HS-27A (cell line): ENCODE results near the gene CISD1.

Experiments
- DNase-seq: peaks from one replicate; pipeline ENCODE4 v3.0.0-alpha.2; 2012; ENCODE audit warnings: low read depth, missing footprints

Gene CISD1

DNA sequence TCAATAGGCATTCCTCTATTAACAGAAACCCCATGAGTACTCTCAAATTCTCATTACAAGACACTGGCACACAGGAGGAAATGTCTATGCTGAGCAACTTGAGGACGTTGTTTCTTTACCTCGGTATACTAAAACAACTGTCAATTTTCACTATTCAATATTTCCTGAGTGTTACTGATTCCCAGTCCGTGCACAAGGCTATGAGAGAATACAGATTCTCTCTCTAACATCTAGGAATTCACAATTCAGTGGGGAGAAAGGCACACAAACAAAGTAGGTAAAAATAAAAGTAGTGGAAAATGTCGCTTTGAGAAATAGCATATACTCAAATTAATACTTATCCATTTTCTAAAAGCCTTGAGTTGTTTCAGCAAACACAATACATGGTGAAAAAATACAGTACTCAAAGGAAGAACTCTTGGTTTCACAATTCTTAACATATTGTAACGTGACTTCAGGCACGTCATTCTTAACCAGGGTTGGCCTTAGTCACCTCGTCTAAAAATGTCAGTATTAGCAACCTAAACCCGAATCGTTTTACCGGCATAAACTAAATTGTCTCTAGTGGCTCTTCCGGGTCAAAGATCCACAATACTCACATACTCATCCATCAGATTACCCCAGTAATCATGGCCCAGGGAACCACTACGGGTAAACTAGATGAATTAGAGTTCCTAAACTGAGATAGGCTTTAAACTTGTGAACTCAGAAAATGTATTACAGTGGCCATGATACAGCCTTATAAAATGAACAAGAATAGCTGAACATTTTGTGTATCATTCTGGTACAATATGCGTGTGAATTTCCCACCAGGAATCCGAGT lies 2.7 kb upstream of the CISD1 start:
- DNase-seq, result peak; percentile 43

DNA sequence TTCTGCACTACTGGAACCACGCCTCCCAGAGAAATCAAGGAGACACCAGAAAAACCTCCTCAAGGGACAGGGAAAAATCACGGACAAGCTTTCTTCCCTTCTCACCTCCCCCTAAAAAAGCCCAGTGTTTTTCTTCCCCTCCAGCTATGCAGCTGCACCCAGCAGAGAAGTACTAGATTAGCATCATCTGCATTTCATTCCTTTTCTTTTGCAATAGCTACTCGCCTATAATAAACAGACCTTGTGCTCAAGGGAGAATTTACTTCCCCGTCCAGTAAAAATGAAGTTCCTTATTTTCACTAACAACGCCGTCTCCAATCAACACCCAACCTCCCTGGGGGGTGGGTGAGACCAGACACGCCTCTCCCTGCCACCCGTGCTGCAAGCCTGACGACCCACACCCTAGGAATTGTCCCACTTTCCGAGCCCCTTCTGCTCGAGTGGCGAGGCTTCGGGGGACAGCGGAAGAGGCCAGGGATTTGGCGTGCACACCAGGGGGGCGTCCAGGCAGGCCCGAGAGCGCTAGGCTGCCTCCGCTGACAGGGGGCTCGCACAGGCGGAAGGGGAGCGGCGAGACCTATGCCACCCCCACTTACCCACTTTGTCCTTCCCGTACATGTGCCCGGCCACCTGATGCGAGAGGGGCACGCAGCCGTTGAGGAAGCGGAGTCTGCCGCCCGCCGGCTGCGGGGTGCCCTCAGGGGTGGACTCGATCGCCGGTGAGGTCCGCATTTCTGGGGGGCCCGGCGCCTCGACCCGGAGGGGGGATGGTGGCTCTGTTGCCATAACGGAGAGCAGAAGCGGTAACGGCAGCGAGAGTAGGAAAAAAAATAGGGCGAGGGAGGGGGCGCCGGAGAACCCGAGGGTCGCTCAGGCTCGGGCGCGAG lies 1.9 kb upstream of the CISD1 start:
- no peak for DNase-seq

DNA sequence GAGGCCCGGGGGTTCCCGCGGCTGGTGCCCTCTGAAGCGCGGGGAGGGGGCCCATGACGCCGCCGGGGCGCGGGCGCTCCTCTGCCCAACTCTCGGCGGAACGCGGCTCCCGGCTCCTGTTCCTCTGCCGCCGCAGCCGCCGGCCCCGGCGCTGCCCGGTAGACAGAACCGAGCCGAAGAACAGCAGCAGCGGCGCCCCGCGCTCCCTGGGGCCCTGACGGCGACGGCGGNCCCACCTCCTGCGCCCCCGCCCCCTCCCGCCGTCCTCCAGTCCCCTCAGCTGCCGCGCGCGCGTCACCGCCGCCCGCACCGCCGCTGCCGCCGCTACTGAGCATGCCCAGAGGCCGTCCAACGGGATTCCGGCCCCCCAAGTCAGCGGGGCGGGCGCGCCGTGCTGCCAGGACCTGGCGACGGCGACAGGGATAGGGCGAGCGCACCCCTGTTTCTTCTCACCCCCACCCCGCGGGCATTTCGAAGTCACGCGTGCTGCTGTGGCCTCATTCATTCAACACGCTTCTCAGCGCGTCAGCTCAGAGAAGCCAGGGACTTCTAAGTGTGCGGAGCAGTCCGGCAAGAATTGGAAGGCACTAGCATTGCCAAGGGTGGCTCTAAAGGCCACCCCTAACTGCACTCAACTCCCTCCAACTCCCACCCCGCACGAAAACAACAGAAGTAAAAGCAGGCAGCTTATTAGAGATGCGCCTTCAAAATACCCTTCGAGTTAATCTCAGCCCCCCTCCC lies 1.1 kb upstream of the CISD1 start, which contains the start of gene IPMK:
Gene IPMK, minus strand, starts transcription at position 182 of the 741 bp plus-strand sequence. CDS start 283 bp downstream, outside the sequence.
- DNase-seq, result peak; percentile 40

DNA sequence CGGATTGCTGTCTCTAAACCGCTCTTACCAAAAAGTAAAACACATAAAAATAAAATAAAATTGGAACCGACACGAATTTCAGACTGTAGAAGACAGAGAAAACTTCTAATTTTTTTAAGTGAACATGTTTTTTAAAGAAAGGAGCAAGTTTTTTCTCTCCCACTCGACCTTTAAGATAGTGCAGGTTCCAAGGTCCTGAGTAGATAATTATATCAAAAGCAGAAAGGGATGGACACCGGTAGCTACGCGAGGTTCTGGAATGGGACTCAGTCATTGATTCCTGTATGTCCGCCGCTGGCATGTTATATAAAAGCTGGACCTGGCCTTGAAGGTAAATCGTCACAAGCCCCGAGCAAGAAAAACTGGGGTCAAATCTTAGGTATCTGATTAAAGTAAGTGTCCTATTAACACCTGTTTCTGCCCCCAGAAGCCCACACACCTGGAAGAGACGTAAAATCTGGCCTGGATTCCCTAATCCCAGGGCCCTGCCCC lies 462 bp upstream of the CISD1 start:
- peak; percentile 41 for DNase-seq

DNA sequence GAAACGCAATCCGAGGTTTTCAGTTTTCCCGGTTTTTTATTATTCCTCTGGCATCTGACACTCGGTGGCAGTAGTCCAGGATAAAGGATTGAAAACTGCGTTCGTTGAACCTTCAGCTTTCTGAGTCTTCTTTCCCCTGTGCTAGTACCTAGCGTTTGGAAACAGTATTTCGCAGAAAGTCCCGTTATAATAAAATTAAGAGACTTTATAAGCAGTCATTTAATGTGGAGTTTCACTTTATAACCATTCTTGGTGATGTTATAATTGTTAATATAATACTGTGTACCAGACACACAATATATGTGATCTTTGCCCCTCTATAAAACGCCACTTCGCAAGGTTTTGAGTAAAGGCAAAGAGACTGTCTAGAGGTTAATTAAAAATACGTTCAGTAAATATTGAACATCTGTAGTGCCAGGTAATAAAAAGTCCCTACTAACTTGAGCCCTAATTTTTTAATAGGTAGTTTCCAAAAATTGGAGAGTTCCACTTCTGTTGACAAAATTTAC lies 874 bp downstream of the CISD1 start:
- no peak for DNase-seq

DNA sequence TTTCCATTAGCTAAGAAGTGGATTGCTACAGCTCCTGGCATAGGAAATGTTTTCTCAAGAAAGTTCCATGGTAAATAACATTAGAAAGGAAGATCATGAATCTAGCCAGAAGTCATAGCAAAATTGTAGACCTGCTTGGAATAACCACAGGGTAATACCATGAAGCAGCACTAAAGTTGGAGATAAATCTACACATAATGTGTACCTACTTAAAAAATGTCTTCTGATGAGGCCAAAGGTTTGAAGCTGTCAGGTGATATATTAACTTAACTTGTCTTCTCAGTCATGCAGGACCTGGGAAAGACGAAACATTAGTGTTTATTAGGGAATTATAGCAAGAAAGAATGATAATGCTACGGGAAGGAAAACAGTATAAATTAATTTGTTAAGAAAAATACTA lies 6.3 kb downstream of the CISD1 start:
- no peak for DNase-seq

DNA sequence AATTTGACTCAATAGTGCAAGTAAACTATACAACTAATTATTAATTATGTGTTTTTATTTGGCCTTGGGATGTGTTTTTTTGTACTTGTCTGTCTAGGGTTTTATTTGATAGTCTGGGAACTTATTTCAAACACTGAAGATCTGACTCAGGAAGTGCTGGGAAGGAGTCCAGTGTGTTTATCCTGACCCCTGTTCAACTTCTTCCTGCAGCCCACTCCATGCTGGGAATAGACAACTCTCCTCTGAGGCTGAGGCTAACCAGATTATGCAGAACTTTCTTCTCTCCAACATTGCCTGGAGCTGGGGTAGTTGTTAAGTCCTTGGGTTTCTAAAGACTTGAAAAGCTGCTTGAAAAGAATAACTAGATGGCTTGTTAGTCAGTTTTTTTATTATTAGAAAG lies 6.9 kb downstream of the CISD1 start:
- no peak for DNase-seq

DNA sequence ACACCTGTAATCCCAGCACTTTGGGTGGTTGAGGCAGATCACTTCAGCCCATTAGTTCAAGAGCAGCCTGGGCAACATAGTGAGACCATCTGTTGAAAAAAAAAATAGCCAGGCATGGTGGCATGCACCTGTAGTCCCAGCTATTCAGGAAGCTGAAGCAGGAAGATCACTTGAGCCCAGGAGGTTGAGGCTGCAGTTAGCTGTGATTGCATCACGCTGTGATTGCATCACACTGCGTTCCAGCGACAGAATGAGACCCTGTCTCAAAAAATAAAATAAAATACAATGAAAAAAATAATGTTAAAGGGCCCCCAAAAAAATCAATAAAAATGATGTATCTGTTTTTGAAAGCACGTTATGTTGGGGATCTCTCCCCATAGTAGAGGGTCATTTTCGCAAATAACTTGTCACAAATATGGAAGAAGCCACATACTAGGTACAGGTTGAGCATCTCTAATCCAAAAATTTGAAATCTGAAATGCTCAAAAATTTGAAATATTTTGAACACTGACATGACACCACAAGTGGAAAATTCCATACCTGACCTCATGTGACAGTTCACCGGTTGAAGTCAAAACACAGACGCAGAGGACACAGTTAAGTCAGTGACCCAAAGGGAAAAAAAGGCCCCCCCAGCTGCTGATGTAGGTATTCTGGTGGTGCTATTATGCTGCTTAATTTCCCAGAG lies 9.5 kb downstream of the CISD1 start:
- no peak for DNase-seq

DNA sequence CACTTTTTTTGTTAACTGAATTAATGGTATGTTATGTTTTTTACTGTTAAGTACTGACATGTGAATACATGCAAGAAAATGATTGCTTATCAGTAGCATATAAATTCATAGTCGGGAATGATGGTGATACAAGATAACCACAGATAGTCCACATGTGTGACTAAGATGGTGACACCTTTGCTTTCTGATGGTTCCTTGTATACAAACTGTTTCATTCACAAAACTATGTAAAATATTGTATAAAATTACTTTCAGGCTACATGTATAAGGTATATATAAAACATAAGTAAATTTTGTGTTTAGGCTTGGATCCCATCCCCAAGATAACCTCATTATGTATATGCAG lies 10.0 kb downstream of the CISD1 start:
- no peak for DNase-seq

DNA sequence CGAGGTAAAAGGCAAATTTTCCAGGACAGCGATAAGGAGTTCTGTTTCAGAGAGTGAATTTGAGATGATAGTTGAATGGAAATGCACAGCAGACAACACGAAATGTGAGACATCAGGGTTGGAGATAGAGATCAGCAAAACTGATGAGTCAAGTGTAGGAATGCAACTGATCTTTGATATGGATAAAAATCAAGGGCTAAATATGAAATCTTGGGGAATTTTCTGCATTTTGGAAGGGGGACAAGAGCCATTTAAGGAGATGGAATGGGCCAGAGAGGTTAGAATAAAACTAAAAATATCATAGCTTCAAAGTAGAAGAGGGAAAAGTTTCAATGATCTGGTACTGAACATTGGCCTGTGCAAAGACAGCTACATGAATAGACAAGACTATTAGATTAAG lies 11.5 kb downstream of the CISD1 start:
- peak; percentile 42 for DNase-seq

DNA sequence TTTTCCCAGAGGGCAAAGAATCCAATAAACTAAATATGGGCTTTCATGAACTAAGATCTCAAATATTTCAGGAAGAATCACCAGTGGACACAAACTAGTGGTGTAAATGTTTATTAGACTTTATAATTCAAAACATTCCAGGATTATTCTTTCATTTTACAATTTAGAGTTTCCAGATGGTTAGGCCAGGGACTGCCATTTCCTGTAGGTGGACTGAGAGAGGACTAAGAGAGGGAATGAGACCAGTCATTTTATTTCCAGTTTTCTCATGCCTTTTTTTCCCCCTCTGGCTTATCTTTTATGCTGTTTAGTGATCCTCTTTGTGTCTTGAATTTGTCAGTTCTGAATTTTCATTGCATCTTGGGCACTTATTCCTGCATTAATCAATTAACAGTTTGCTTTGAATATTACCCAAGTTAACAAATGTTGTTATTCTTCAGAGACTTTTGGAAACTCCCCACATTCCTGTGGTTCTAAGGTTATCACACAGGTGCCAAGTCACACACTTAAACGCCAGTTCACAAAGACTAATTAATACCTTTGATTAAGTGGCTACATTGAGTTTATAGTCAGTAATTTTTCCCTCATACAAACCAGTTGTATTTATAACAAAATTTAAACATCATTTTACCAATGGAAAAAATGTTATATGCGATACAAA lies 12.3 kb downstream of the CISD1 start:
- DNase-seq, result no peak

DNA sequence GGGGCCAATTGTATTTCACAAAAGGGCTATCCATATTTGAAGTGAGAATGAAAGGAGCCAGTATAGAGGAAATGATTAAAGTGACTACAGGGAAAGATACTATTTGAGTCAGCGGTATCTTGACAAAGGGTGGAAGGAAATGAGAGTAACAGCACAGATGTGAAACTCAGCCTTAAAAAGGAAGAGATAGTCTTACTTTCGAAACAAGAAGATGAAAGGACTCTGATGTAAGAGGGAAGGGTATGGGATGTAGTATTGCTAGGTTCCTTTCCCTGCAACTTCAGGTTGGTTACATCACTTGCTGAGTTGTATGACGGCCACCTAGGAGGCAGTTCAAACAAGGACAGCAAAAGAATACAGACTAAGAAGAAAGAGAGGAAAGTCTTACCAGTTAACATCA lies 13.7 kb downstream of the CISD1 start:
- no peak for DNase-seq

DNA sequence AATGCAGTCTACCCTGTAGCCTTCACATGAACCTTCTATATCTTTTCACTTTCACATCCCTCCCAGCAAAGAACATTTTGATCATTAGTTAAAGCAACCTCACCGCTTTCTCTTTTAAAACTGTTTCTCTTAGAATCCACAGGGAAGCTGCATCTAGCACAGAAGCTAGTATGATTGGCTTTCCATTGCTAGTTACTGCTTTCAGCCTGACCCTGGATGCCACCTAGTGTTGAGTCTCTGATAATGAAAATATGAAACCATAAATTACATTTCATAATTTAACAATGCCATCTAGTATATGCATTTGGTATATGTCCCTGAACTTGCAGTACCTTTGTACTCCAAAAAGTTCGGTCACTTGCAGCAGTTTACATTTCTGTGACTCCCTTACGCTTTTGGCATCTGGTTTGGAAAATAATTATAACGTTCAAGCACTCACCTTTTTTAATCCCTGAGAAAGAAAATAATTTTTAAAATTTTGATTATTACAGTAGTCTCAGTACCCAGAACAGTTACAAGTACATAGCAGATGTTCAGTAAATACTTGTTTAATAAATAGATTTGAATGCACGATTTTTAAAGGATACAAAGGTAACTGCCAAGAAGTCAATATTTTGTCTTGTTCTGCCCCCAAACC lies 22.7 kb downstream of the CISD1 start:
- no peak for DNase-seq

DNA sequence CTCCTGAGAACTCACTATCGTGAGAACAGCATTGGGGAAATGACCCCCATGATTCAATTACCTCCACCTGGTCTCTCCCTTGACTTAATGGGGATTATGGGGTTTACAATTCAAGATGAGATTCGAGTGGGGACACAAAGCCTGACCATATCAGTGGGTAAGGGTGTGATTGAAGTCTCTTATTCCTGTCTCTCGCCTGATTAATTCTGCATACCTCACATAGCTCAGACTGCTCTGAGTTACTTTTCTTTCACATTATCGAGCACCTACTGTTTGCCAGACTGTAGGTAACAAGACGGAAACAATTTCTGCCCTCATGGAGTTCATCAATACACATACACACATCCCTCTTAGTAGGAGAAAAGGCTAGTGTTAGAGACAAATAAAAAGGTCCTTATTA lies 25.0 kb downstream of the CISD1 start:
- DNase-seq, result no peak

DNA sequence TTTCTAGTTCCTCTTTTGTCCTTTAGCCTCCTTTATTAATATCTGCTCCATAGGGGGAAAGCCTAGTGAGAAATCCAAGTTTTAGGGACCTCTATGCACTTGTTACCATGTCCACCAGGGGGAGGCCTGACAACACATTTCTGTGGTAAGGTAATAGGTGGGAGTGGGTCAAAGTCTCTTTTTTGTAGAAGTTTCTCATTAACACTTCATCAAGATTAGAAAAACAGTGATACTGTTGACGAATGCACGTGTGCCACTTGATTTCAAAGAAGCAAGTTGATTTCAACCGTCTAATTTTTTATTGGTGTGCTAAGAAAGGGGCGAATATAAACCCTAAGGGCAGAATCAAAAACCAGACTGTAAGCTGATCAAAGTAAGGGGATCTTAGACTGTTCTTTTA lies 30.6 kb downstream of the CISD1 start:
- no peak for DNase-seq

DNA sequence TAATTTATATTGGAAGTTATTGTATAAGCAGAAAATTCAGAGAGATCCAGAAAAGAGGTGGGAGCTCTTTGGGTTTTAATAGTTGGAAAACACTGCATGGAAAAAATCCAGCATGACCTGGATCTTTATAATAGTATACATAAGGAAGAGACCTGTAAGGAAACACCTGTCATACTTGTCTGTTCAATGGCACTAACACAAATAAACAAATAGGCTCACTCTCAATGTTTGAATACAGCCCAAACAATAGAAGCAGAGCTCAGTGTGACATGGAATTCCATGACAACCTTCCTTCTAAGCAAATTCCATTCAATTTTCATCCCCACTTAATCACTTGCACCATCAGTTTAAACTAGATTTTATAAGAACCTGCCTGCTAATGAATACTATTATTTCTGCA lies 31.7 kb downstream of the CISD1 start:
- DNase-seq, result no peak

DNA sequence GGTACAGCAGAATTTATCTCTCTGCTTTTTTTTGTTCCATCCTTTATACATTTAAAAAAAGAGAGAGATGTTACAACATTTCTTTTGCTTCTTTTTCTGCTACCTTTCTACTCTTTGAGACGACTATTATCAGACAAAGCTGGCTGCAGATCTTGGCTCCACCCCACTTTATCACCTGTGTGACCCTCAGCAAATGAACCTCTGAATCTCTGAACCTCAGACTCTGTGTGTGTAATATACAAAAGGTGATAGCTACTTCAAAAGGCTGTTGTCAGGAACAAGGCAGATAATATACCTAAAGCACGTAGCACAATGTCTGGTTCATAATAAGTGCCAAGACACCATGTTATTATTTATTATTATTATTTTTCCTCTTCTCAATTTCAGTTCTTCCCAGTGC lies 33.3 kb downstream of the CISD1 start:
- no peak for DNase-seq

DNA sequence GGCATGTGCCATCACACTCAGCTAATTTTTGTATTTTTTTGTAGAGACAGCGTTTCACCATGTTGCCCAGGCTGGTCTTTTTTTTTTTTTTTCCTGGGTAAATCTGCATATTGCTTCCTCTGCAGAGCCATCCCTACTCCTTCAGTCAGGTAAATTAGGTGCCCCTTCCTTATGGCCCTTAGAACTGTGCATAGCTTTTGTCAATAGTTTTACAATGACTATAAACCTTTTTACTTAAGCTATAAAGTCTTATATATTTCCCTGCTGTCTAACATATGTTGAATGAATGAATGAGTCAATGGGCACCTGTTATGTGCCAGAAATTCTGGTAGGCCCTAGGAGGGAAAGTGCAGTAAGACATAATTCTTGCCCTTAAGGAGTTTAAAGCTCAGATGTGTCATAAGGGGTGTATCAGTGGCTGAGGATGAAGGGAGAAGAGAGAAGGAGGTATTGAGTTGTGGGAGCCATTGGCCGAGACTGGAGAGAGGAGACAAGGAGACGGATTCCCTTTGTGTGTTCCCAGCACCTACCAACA lies 35.2 kb downstream of the CISD1 start:
- no peak for DNase-seq

DNA sequence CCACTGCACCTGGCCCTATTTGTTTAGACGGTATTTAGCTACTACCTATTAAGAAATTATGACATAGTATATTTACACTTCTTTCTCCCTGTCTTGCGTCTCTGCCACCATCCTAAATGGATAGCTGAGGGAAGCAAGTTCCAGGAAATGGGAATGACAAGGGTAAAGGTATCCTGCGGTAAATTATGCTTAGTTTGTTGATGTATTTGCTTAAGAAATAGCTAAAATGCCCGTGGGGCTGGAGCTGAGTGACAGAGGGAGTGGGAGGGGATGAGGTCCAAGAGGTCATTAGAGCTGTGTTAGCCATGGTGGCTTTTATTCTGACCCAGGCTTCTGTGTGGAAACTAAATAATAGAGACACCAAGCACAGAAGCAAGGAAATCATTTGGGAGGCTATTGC lies 36.9 kb downstream of the CISD1 start:
- DNase-seq, result no peak

DNA sequence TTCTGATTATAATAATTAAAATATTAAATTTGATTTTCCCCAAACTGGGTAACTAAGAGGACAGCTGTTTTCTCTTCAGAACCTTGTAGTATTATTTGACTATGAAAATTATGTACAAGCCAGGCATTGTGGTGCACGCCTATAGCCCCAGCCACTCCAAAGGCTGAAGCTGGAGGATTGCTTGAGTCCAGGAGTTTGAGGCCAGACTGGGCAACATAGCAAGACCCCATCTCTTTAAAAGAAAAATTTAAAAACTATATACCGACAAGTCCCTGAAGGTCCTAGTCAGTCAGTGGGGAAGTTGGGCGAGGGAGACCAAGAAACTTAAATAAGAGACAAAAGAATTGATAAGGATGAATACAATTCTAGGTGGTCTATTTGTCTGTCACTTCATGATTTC lies 38.7 kb downstream of the CISD1 start:
- no peak for DNase-seq
